ENCODE results near the gene FOSL1.

Gene FOSL1

DNA sequence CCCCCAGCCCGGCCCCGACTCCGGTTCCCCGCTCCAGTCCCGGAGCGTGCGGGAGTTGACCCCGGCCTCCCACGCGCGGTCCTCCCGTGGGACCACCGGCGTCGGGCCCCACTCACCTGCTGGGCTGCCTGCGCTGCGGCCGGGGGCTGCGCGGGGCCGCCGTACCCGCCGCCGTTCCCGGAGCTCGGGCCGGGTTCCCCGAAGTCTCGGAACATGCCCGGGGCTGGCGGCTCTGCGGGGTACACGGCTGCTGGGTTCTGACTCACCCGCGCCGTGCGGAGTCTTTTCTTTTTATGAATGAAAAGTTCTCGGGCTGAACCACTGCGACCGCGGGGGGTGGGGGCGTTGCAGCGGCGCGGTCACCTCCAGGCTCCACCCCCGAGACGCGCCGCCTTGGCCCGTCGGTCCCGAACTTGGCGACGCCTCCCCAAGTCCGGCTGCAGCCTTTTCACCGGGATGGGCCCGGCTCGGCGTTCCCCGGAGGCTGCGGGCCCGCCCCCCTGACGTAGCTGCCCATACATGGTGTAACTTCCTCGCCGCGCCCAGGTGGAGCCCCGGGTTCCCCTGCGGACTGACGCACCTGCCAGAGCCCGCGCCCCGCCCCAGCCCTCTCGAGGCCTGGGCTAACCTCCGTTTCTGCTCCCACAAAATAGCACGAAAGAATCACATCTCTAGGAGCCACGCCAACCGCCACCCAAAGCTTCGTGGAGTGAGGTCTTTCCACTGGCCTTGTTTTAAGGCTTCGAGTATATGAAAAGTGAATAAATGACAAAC lies at the start of gene FOSL1:
Gene FOSL1 (minus strand): TSS at position 264 of the 774 bp plus-strand sequence. CDS start 49 bp downstream, at position 215.
- DNase-seq = peak; percentile 52

DNA sequence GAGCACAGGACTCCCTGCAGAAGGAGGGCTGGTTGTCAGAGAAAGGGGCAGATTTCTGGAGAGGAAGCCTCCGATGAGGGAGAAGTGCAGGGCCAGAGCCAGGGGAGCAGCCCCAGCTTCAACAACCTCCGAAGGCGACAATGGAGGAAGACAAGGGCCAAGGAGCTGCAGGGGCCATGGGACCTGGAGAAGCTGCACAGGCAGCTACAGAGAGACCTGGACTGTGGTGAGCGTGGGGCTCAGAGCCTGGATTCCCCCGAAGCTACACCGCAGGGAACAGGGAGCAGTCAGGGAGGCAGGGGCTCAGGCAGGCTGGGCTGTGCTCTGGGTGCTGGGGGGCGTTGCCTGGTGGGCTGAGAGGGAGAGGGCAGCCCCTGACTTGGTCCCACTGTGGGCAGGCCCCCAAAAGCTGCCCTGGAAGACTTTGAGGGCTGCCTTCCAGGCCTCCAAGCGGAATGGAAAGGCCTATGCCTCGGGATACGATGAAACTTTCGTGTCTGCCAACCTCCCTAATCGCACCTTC lies 47.5 kb upstream of the FOSL1 start:
- no peak for DNase-seq

DNA sequence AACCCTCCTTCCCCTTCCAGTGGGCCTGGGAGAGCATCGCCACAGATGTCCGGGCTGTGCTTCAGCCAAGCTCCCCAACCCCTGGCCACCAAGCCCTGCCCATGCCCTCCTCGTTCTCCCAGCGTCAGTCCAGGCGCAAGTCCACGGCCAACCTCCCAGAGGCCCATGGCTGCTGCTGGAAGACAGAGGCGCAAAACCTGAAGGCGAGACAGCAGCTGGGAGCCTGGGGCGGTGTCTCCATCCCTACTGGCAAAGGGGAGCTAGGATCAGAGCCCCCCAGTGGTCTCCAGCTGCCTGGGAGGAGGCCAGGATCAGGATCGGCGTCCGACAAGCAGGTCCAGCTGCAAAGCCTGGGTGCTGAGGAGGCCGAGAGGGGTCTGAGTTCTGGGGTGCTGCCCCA lies 46.9 kb upstream of the FOSL1 start:
- DNase-seq = no peak

DNA sequence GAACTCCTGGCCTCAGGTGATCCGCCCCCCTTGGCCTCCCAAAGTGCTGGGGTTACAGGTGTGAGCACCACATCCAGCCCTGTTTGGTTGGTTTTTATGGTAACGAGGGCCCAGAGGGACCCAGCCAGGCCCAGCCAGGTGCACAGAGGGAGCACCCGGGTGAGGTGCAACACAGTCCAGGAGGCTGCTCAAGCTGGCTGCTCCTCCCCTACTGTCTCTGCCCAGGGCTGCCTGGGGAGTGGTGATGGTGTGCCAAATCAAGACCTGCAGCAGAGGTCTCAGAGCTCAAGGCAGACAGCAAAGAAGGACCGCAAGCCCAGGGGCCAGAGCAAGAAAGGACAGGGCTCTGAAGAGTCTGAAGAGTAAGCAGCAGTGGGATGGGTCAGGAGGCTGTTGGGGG lies 46.5 kb upstream of the FOSL1 start:
- no peak for DNase-seq

DNA sequence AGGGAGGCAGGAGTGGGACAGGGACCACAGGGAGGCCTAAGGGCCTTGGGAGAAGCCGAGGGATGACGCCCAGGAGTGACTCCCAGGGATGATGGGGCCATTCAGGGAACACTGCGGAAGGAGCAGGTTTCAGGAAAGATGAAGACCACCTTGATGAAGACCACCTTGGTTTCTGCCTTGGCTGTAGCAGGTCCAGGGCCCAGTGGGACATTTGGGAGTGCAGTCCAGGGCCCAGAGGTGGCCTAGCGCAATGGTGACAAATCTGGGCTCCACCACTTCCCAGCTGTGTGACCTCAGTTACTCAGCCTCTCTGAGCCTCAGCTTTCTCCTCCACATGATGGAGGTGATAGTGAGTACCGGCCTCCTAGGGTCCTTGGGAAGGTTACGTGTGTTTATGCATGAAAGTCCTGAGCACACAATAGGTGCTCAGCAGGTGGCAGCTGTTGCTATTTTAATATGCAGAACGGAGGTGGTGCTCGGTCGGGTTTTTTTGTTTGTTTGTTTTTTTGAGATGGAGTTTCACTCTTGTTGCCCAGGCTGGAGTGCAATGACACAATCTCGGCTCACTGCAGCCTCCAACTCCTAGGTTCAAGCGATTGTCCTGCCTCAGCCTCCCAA lies 45.9 kb upstream of the FOSL1 start:
- DNase-seq = no peak

DNA sequence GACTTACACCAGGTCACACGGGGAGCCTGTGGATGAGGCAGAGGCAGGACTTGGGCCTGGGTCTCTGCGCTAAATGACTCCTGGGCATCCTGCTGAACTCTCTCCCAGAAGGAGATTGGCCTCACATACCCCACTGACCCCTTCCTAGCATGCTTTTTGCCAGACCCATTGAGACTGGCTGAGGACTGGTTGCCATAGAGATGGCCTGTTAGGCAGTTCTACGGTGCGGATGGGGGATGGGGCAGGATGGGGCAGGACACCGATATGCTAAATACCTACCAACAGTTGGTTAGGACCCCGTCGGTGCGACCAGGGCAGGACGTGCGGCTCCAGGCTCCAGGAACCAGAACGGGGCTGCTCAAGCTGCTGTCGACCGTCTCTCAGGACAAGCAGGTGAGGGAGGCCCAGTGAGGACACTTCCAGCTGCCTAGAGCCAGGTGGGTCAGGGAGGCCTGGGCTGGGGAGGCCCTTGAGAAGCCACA lies 45.3 kb upstream of the FOSL1 start, which contains the start of gene TSGA10IP:
Gene TSGA10IP (plus strand): TSS at position 51 of the 482 bp plus-strand sequence. CDS start 196 bp downstream, at position 247.
- no peak for DNase-seq

DNA sequence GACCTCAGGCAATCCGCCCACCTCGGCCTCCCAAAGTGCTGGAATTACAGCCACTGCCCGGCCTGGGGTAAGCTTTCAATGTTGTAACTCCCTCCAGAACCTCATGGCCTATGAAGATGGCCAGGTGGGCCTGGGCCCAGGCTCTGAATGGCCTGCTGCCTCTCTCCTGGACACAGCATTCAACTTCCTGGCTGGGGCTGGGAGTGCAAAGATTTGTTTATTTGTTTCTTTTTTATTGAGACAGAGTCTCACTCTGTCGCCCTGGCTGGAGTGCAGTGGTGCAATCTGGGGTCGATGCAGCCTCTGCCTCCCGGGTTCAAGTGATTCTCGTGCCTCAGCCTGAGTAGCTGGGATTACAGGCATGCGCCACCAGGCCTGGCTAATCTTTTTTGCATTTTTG lies 44.6 kb upstream of the FOSL1 start:
- DNase-seq = no peak

DNA sequence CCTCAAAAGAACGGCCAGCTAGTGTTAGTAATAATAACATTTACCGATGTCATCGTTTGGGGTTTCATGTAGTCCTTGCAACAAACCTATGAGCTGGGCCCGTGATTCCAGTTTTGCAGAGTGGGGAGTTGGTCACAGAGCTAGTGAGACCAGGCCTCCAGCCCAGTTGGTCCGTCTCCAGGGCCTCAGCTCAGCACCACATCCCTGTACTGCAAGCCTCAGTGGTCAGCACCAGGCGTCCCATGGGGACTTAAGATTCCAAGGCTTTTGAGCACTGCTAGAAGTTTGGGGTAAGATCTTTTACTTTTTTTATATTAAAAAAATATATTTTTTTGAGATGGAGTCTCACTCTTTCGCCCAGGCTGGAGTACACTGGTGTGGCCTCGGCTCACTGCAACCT lies 44.0 kb upstream of the FOSL1 start:
- no peak for DNase-seq

DNA sequence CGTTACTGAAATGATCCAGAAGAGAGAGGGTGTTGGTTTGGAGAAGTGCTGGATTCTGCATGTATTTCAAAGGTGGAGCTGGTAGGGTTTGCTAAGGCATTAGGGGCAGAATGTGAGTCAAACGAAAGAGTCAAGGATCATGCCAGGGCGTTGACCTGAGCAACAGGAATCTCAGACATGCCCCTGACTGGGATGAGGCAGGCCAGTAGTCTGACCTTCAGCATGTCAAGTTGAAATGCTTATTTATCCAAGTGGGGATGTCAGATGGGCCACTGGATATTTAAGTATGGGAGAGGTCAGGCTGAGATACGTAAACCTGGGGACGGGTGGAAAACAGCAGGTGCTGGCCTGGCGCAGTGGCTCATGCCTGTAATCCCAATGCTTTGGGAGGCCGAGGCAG lies 42.3 kb upstream of the FOSL1 start:
- DNase-seq = no peak

DNA sequence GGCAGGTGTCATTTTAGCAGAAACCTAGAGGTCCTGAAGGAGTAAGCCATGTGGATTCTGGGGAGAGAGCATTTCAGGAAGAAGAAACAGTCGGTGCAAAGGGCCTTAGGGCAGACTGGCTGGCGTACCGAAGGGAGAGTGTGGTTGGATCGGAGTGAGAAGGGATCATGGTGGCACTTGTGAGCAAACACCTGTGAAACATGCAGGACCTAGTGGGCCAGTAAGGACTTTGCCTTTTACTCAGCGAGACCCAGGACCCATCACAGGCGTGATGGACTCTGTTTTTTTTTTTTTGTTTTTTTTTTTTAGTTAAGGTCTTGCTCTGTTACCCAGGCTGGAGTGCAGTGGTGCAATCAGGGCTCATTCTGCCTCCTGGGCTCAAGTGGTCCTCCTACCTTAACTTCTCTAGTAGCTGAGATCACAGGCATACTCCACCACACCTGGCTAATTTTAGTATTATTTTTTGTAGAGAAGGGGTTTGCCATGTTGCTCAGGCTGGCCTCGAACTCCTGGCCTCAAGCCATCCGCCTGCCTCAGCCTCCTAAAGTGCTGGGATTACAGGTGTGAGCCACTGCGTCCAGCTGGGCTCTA lies 41.6 kb upstream of the FOSL1 start:
- DNase-seq = no peak

DNA sequence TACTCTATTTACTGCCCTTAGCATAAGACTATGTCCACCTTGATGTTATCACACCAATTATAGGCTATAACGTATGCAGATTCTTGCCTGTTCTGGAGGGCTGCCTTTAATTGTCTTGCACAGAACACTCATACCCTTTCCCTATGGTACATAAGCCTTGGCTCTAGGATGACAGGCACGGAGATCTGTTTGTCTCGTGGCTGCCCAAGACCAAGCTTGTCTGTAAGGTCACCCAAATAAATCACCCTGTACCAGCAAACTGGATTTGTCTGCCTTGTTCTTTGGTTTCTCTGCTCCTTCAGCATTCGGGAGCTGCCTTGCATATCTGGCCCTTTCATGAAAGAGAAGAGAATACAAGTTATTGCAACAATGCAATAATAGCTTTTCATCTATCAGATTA lies 37.6 kb upstream of the FOSL1 start:
- no peak for DNase-seq

DNA sequence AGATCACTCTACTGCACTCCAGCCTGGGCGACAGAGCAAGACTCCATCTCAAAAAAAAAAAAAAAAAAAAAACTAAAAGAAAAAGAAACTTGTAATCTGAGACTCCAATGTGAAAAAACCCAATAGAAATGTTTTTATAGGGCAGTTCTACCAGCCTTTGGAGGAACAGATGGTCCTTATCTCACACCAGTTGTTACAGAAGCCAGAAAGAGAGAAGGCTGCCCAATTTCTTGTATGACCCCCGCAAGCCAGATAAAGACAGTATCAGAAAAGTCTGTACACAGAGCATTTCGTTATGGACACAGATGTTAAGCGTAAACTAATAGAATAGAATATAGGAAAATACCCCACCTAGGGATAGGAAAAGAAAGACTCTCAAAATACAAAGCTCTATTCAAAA lies 33.8 kb upstream of the FOSL1 start:
- no peak for DNase-seq

DNA sequence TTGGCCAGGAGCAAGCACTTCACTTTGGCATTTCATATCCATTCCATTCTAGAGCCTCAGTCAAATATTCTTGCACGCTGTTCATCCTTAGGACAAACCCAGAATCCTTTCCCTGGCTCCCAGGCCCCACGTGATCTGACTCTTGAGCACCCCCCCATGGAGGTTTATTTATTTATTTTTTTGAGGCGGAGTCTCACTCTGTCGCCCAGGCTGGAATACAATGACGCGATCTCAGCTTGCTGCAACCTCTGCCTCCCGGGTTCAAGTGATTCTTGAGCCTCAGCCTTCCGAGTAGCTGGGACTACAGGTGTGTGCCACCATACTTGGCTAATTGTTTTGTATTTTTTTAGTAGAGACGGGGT lies 32.4 kb upstream of the FOSL1 start:
- DNase-seq = no peak

DNA sequence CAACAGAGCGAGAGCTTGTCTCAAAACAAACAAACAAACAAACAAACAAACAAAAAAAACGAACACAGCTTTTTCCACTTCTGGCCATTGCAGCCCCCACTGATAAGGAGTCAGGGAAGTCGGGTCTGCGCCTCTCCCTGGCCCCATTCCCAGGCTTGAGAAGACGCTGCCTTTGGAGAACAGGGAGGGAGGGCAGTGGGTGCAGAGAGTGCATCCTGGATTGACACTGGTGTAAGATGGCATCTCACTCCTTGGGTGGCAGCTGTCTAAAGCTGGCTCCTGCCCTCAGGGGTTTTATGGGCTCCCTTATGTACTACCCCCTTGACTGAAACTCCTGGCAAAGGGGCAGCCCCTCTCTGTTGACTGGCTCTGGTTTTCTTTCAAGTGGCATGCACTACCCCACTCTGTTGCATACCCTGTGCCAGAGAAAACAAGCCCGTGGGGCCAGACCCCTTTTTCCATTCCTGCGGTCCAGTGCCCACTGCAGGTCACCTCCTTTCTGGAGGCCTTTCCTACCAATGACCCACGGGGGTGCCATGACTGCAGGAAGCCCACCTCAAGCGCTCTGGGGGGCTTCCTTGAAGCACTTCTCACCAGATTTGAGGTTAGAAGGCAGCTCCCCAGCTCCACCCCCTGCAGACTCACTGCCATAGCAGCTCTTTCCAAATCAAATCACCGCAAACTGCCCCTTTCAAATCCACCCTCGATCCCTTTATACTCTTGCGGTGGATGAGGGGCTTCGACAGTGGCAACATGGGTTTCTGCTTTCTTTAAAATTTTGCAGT lies 31.8 kb upstream of the FOSL1 start:
- DNase-seq = no peak

DNA sequence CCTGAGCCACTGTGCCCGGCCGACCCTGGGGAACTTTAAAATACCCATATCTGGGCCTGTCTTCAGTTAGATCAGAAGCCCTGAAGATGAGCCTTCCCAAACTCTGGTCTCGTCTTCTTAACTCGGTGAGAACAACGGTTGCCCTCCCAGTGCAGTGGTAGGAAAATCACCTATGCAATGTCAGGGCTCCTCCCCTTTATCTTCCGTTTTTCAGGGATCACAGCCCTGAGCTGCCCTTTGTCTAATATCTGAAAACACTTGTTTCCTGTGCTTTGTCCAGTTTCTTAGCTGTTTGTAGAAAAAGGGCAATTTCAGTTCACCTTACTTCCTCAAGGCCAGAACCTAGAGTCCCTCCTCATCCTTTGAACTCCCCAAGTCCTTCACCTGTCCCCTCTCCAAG lies 28.5 kb upstream of the FOSL1 start:
- DNase-seq = no peak

DNA sequence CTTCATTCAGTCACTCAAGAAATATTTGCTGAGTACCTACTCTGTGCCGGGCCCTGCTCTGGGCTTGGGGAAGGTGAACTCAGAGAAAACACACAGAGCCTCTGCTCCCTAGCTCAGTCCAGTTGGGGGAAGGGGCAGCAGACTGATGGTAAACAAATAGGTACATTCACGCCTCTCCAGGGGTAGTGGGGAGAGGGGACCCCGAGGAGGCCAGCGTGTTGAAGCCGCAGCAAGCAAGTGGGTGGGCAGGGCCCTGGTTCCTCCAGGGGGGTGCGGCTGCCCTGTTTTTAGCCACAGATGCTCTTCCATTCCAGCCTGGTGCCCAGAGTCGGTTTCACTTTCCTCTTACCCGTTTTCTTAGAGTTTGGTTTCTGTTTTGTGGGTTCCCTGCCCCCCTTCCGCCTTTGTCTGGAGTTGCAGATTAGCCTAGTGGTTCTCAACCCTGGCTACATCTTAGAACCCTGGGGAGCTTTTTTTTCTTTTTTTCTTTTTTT lies 27.8 kb upstream of the FOSL1 start:
- DNase-seq = no peak

DNA sequence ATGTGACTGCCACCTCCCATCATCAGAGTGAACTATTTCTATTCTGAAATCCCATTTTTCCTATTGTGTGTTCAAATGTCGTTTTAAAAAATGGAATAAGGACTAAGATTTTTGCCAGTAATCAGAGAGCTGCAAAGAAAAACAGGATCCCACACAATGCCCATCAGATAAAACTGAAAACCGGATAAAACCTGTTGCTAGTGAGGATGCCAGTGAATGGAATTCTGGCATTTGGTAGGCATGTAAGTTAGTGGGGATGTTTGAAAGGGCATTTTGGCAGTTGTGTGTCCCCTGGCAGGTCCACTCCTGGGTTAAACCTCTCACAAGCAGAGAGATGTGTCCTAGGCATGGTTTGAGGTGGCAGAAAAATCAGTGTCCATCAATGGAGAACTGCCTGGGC lies 25.2 kb upstream of the FOSL1 start:
- no peak for DNase-seq

DNA sequence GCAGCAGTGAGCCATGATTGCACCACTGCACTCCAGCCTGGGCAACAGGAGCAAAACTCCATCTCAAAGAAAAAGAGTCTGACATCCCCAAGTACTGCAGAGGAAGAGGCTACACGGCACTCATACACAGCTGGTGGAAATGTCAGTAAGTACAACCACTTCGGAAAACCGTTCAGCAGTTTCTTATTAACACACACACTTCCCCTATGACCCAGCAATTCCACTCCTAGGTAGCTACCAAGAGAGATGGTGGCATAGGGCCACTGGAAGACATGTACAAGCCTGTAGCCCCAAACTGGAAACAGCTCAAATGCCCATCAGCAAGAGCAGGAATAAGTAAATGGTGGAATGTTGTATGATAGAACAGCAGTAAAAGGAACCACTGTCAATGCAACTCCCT lies 22.4 kb upstream of the FOSL1 start:
- no peak for DNase-seq

DNA sequence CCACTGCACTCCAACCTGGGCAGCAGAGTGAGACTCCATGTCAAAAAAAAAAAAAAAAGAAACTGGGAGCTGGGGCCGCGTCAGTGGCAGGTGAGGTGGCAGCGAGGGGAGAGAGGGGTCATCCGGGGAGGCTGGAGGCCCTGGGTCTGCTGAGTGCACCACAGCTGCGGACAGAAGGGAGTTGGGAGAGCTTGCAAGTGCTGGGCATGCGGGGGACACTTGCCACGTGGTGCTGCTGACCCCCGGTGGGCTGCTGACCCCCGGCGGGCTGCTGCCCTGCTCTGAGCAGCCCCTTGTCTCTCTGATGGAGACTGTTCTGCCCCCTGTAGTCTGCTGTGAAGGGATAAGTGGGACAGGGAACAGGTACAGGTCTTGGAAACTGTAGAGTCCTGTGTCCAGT lies 21.7 kb upstream of the FOSL1 start:
- no peak for DNase-seq

DNA sequence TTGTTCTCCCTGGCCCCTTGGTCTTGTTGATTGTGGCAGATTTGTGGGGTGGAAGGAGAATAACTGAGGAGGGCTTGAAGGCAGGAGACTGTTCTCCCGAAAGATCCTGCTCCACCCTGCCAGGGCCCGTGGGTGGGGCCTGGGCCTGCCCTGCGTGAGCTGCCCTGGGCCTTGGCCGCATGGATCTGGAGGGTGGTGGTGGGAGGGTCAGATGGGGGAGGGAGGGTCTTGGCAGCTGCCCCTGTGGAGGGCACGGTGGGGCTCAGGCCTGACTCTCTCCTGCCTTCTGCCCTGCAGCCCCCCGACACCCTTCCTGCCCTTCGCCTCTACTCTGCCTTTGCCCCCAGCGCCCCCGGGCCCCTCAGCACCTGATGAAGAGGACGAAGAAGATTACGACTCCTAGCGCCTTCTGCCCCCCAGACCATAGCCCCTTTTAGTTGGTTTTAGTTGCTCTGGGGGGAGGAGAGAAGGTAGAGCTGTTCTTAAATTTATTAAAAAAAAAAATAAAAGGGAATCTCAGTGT lies 20.9 kb upstream of the FOSL1 start:
- no peak for DNase-seq

DNA sequence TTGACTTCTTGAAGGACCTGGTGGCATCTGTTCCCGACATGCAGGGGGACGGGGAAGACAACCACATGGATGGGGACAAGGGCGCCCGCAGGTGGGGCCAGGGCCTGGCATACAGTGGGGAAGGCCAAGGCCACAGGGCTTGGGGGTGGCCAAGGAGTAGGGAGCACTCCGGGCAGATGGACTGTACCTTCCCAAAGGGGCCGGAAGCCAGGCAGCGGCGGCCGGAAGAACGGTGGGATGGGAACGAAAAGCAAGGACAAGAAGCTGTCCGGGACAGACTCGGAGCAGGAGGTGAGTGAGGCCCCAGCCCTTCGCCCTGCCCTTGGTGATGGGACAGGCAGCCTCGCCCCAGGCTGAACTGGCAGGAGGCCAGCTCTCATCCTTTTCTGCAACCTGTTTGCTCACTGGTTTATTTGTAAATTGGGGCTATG lies 20.2 kb upstream of the FOSL1 start:
- no peak for DNase-seq

DNA sequence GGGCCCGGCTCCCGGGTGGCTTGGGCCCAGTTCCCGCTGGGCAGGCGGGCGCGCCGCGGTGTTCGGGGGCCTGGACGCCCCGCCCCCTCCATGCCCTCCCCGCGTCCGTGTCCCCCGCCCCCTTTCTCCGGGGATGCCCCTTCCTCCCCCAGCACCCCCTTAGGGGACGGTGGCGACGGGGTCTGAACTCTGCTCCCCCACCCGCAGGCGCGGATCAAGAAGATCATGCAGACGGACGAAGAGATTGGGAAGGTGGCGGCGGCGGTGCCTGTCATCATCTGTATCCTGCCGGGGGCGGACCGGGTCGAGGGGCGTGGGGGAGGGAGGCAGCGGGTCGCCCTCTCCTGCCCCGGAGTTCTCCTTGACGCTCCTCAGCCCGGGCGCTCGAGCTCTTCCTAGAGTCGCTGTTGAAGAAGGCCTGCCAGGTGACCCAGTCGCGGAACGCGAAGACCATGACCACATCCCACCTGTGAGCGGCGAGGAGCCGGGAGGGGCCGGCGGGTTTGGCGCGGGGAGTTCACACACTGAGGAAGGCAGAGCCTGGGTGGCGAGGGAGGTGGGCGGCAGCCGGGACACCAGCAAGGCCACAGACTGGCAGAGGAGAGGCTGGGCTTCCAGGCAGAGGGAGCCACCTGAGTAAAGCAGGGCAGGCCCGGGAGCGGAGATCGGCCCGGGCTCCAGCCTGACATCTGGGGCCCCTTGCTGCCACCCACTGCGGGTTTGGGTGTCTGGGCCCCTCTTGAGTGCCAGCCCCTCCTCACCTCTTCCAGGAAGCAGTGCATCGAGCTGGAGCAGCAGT lies 19.6 kb upstream of the FOSL1 start:
- no peak for DNase-seq

Data from DMS153 (cell line).